Stimulated activated CD4-positive, alpha-beta T cell treated with anti-CD3 and anti-CD28 coated beads, Interleukin-1b, Interleukin-23, amount 100 ng/mL, for 1 hour (primary cell): ENCODE results near the gene MGMT.
A peak's percentile ranks its signal among the peaks of the same experiment; 100 is the strongest.
"Not testable (repeated sequence)": the region's sequence is repeated elsewhere in the genome, so short reads cannot be mapped to it uniquely, and the experiment has no call there.

Experiments used
- DNase-seq, 2 donors: peaks; one replicate each; pipeline ENCODE4 v3.0.0-alpha.2; 2020; ENCODE audit warnings: low read depth in 2 of 2

Gene MGMT

GRCh38 chr10:129466703-129467358 is at the start of gene MGMT:
Gene MGMT (plus strand): TSS chr10:129467241.
- peak; percentile 97 to 99 for DNase-seq

GRCh38 chr10:129417870-129418269 is 49.2 kb upstream of the MGMT start:
- no peak for DNase-seq

GRCh38 chr10:129418496-129419225 is 48.4 kb upstream of the MGMT start:
- no peak for DNase-seq

- DNase-seq, result no peak
Measured at GRCh38 chr10:129419397-129419796, 47.6 kb upstream of the MGMT start.

GRCh38 chr10:129421399-129422010 is 45.5 kb upstream of the MGMT start:
- DNase-seq, result no peak

- DNase-seq, result no peak
Measured at GRCh38 chr10:129424978-129425377, 42.1 kb upstream of the MGMT start.

- no peak for DNase-seq
Measured at GRCh38 chr10:129426606-129427005, 40.4 kb upstream of the MGMT start.

GRCh38 chr10:129433266-129433665 is 33.8 kb upstream of the MGMT start:
- no peak for DNase-seq

- not testable (repeated sequence) for DNase-seq
Measured at GRCh38 chr10:129435724-129436123, 31.3 kb upstream of the MGMT start.

GRCh38 chr10:129438024-129438423 is 29.0 kb upstream of the MGMT start:
- DNase-seq, result no peak

GRCh38 chr10:129440247-129440646 is 26.8 kb upstream of the MGMT start:
- no peak for DNase-seq

- no peak for DNase-seq
Measured at GRCh38 chr10:129440722-129441316, 26.2 kb upstream of the MGMT start.

- DNase-seq, result no peak
Measured at GRCh38 chr10:129441372-129442009, 25.6 kb upstream of the MGMT start.

- no peak for DNase-seq
Measured at GRCh38 chr10:129442866-129443265, 24.2 kb upstream of the MGMT start.

GRCh38 chr10:129444359-129444758 is 22.7 kb upstream of the MGMT start:
- DNase-seq, result no peak

- no peak for DNase-seq
Measured at GRCh38 chr10:129445436-129446182, 21.4 kb upstream of the MGMT start.

GRCh38 chr10:129446183-129446581 is 20.9 kb upstream of the MGMT start:
- no peak for DNase-seq

GRCh38 chr10:129447486-129447885 is 19.6 kb upstream of the MGMT start:
- no peak for DNase-seq

- DNase-seq, result no peak
Measured at GRCh38 chr10:129448086-129448485, 19.0 kb upstream of the MGMT start.

GRCh38 chr10:129448539-129448938 is 18.5 kb upstream of the MGMT start:
- DNase-seq, result no peak

- no peak for DNase-seq
Measured at GRCh38 chr10:129449893-129450292, 17.1 kb upstream of the MGMT start.
